Measurements from ENCODE around the gene PEX11A.

GRCh38 chr15:89680282-89680873 lies 10.2 kb downstream of the PEX11A start:
- TF ChIP-seq CTCF (IDR thresholded peaks at IDR 0.05; ENCODE audit: low read length) (no peak), EZH2 (optimal IDR thresholded peaks at IDR 0.05; ENCODE audit: low read depth, low read length) (no peak)

Data from MM.1S (cell line).